GM04503 (cell line): ENCODE results near the gene LUC7L3.

Experiments
- DNase-seq: peaks from one replicate; pipeline ENCODE4 v3.0.0-alpha.2; 2012; ENCODE audit warnings: low read depth

The LUC7L3 gene

DNA sequence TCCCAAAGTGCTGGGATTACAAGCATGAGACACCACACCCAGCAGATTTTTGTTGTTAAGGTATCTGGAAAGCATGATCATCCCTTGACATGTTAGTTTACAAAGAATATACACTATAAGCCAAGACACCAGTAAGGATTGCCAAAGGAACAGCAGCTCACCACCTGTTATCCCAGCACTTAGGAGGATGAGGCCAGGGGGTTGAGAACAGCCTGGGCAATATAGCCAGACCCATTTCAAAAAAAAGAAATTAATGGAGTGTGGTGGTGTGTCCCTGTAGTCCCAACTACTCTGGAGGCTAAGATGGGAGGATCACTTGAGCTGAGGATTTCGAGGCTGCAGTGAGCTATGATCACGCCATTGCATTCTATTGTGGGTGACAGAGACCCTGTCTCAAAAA is 42.8 kb downstream of the LUC7L3 start:
- DNase-seq, result no peak

DNA sequence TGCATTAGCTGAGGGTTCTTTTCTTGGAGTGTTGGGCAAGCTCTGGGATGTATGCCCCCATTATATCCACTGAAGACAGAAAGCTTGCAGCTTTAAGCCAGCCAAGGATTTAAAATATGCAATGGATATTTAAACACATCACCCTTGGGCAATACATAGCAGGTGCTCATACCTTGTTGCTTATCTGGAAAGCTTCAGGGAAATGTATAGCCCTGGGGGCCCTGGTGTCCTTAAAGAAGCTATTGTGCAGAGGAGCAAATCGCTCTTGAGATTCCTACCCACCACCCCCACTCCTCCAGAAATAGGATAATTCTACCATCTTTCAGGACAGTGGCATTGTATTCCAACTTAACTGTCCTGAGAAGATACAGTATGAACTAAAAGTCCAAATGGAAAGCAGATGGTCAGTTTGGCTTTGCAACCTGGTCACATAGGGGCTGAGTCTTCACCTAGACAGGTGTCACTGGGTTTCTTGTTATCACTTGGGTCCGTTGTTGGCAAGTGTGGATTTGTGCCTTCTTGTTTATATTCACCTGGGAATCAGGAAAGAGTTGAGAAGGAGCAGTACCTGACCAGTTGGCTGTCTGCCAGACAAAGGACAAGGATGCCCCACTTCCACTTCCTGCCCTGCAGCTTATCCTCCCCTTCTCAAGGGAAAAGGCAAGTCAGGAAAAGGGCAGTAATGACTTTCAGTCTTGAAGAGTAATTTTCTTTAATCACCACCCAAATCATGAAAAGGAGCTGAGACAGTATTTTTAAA is 44.5 kb downstream of the LUC7L3 start:
- DNase-seq, result no peak

GRCh38 chr17:50764734-50765149 is 45.3 kb downstream of the LUC7L3 start:
- no peak for DNase-seq

GRCh38 chr17:50765454-50766221 is 46.2 kb downstream of the LUC7L3 start:
- no peak for DNase-seq

DNA sequence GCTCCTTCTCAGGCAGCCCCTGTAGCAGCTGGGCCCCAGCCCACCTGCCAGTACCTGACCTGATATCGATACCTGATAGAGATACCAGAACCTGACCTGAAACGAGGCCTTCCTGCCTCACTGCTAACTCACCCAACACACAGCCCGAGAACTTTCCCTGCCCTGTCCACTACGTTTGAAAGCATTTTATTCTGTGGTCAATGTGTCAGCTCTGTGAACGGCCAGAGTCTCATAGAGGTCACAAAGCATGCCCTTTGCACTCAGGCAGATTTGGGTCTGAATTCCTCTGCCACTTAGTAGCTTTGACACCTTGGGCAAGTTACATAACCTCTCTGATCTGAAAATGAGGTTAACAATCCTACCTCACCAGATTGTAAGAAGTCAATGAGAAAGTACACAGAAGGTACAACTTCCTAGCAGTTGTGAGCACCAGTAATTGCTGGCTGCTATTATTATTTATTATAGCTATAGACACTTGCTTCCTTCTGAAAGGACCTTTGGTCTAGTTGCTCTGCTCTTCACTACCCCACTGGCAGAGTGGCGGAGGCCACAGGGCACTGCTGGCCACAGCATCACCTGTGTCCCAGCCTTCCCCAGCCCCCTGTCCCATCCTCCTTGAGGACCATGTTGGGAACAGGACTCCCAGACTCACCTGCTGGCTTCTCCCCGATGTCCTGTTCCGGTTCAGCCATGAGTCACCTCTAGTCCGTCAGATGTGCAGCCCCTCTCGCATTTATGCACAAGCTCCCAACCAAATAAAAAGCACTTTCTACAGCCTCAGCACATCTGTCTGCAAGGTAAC is 47.0 kb downstream of the LUC7L3 start:
- no peak for DNase-seq

GRCh38 chr17:50767030-50767429 is 47.6 kb downstream of the LUC7L3 start:
- no peak for DNase-seq

- DNase-seq, result no peak
Observed at GRCh38 chr17:50767446-50767845, 48.0 kb downstream of the LUC7L3 start, which contains the start of gene ANKRD40CL. ANKRD40CL (minus strand) TSS chr17:50767518; CDS start chr17:50766913, 605 bp downstream.

DNA sequence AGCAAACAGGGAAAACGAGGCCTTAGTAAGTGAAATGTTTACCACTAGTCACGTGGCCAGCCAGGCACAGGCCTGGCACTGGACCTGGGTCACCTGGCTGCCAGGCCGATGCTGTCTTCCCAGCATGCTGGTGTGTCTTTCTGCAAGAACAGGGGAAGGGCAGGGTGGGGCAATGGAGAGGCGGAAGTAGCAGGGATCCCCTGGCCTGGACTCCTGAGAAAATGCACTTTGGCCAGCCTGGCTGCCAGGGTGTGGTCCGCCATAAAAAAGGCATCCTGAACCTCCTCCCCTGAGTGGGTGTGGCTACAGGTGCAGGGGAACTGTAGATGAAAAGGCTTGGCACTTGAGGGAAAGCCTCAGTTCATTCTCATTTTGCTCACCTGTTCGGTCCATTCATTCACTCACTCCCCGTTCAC is 49.0 kb downstream of the LUC7L3 start:
- no peak for DNase-seq

DNA sequence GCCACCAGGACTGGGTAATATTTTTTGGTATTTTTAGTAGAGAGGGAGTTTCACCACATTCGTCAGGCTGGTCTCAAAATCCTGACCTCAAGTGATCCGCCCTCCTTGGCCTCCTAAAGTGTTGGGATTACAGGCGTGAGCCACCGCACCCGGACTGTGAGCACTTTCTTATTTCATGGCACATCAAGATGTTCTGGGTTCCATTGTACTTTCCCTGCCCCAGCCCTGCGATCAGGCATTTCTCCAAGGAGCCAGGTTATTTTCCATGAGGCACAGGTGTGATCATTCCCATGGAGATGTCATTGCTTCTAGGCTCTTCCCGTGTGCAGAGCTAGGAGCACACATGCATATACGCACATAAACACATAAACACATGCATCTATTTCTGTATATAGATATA is 50.5 kb downstream of the LUC7L3 start:
- no peak for DNase-seq

DNA sequence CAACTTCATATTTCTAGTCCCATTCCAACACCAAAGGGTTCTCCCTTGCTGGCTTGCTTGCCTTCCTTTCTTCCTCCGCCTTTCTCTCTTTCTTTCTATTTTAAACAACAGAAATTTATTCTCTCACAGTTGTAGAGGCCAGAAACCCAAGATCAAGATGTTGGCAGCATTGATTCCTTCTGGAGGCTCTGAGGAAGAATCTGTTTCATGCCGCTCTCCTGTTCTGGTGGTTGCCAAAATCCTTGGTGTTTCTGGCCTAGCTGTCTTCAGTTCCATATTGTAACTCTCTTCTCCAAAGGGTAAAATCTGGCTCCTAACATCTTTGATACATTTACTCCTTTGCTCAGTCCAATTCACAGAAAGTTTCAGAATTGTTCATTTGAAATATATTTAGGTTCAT is 50.9 kb downstream of the LUC7L3 start:
- no peak for DNase-seq

GRCh38 chr17:50771991-50772785 is 52.8 kb downstream of the LUC7L3 start:
- DNase-seq, result no peak

- DNase-seq, result no peak
Observed at GRCh38 chr17:50774225-50774803, 54.9 kb downstream of the LUC7L3 start.

GRCh38 chr17:50775926-50776325 is 56.5 kb downstream of the LUC7L3 start:
- DNase-seq, result no peak

DNA sequence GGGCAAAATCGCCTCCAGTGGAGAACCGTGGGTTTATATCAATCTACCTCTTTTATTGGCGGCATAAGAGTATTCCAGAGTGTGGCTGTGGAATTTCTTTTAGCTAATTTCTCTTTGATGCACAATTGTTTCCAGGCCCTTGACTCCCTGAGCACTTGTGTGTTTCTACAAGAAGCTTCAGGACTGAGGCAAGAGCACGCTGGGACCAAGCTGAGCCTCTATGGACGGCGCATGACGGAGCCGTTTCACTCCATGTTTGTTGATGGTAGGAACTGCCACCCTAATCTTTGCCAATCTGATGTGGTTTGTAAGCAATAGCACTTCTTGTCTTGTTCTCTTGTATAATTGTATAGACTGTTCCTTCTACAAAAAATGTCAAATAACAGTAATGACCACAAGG is 59.1 kb downstream of the LUC7L3 start:
- no peak for DNase-seq

DNA sequence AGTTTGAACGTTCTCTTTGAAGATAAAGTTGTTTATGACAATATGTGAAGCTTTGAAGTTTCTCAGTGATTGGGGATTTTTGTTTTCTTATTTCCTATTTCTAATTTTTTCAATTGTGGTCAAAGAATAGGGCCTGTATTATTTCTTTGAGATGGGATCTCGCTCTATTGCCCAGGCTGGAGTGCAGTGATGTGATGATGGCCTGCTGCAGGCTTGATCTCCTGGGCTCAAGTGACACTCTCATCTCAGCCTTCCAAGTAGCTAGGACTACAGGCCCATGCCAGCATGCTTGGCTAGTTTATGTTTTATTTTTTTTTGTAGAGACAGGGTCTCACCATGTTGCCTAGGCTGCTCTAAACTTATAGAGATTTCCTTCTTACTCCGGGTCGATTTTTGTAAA is 59.6 kb downstream of the LUC7L3 start:
- no peak for DNase-seq

GRCh38 chr17:50779747-50780353 is 60.4 kb downstream of the LUC7L3 start:
- DNase-seq, result no peak

DNA sequence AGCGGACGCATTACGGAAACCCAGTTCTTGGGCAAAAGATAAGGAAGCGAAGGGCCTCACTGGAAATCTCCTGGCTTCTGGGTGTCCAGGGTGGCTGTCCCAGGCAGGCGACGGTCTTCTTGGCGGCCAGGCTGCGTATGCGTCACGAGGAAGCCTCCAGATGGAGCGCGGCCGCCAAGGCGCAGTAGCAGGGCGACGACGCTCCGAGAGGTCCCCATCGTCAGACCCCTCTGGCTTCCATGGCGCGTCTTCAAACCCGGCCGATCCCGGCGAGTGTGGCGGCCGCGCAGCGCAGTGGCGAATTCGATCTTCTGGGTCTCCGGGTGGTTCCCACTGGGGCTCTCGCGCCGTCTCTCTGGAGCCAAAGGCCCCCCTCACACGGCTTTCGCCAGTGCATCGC is 61.8 kb downstream of the LUC7L3 start:
- DNase-seq, result no peak

- peak; percentile 26 for DNase-seq
Observed at GRCh38 chr17:50783193-50783660, 63.8 kb downstream of the LUC7L3 start.

GRCh38 chr17:50783905-50784304 is 64.5 kb downstream of the LUC7L3 start:
- DNase-seq, result no peak

DNA sequence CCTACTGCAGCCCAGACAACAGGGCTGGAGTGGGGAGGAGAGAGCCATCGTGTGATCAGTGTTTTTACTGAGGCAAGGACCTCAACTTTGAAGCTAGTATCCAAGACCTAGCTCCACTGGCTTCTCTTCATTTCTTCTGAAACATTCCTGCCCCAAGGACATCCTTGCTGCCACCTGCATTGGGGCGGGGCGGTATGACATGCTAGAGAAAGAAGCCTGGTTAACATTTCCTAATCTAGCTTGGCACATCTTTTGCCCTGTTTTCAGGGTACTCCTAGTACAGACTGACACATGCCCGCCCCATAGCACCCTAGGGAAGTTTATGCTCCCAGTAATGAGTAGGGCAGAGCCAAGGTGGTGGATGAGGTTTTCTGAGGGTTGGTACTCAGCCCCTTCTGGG is 65.7 kb downstream of the LUC7L3 start:
- no peak for DNase-seq
